ENCODE data around the gene IP6K1.
"Not testable (repeated sequence)": the region's sequence is repeated elsewhere in the genome, so short reads cannot be mapped to it uniquely, and the experiment has no call there.

IP6K1 gene

DNA sequence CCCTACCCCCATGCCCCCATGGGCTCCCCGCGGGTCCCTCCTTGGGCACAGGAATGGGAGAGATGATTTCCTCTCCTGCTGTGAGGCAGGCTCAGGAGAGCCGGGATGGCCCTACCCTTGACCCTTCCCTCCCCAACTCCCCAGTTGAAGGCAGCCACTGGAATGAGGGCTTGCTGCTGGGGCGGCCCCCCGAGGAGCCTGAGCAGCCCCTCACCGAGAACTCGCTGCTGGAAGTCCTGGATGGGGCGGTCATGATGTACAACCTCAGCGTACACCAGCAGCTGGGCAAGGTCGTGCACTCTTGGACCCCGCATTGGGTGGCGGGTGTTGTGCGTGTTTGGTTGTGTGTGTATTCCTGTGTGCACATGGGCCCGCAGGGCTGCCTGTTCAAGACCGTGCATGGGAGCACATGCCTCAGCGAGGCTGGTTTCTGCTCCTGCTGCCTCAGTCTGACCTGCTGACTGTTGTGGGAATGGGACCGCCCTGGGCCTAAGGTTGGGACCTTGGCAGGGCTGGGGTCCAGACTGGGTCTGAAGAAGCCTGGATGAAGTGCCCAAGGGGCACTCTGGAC is 80.9 kb downstream of the IP6K1 start:
- no peak for DNase-seq

DNA sequence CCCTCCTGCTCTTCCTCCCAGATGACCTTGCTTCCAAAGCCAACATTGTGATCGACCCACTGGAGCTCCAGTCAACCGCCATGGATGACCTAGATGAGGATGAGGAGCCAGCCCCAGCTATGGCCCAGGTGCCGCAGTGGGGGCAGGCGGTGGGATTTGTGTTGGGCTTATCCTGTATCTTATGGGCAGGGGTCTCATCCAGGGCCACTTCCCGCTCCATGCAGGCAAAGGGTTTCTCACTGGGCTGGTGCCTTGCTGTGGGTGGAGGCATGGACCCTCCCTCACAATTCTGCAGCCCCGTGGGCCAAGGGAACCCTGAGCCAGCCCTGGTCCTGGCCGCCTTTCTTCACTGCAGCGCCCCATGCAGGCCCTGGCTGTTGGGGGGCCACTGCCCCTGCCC is 81.7 kb downstream of the IP6K1 start:
- no peak for DNase-seq

DNA sequence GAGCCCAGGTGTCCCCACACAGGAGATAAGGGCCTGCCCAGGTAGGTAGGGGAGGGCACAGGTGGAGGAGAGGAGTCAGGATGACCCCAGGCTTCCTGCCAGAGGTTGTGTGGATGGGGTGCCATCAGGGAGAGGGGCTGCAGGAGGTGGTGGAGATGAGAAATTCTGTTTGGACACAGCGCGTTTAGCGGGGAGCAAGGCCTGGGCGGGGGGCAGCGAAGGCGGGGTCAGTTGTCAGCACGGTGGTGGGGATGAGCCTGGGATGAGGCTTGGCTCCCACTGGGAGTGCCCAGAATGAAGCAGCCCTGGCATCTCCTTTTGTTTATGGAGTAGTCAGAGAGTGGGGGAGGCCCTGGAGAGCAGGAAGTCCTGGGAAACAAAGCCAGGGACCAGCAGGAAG is 82.4 kb downstream of the IP6K1 start:
- DNase-seq: no peak

DNA sequence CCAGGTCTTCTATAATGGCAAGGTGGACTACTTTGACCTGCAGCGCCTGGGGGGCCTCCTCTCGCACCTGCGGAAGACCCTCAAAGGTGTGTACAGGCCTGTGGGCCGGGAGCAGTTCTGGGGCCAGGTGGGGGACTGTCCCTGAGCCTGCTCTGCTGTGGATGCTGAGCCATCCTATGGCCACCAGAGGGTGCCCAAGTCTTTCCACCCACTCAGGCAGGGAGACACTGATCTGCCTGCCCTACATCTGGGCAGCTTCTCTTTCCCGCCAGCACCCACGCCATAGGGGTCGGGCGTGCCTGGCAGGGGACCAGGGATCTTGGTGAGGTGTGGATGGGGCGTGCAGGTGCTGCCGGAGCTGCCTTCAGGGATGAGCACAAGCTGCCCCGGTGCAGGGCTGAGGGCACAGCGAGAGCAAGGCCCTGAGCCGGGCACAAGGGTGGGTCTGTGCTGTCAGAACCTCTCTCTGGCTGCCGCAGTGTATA is 82.9 kb downstream of the IP6K1 start:
- DNase-seq: peak; percentile 71

DNA sequence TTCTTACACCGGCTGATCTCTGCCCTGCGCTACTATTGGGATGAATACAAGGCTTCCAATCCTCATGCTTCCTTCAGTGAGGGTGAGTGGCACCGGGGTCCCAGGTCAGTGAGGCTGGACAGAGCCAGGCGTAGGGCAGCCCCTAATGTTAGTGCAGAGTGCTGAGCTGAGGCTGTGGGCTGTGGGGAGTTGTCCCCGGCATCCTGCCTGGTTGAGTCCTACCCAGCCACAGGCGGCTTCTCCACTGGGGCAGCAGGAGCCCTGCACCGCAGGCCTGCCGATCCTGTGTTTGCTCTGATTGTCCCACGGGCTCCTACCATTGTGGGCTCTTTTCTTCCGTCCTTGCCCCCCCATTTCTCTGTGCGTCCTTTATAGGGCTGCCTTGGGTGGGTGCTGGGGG is 83.7 kb downstream of the IP6K1 start:
- no peak for DNase-seq

DNA sequence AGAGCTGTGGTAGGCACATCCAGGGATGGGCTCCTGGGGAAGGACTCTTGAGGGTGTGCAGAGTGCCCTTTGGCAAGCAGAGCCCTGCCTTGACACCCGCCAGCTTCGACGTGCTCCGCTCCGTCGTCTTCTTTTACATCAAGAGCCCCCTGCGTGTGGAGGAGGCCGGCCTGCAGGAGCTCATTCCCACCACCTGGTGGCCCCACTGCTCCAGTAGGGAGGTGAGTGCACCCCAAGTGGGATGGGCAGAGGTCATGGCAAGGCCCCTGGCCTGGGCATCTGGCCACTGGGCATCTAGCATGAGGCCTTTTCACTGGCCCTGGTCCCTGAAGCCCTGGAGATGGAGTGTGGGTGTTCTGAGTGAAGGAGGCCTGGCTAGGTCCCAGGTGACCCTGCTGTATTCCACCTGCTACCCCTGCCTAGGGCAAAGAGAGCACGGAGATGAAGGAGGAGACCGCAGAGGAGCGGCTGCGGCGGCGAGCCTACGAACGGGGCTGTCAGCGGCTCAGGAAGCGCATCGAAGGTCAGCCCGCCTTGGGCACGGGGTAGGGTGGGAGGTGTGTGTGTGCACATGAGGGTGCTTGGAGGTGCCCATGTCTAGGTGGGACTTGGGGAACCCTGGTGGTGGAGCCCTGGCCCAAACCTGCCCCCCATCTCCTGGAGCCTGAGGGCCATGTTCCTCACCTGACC is 84.8 kb downstream of the IP6K1 start:
- no peak for DNase-seq

DNA sequence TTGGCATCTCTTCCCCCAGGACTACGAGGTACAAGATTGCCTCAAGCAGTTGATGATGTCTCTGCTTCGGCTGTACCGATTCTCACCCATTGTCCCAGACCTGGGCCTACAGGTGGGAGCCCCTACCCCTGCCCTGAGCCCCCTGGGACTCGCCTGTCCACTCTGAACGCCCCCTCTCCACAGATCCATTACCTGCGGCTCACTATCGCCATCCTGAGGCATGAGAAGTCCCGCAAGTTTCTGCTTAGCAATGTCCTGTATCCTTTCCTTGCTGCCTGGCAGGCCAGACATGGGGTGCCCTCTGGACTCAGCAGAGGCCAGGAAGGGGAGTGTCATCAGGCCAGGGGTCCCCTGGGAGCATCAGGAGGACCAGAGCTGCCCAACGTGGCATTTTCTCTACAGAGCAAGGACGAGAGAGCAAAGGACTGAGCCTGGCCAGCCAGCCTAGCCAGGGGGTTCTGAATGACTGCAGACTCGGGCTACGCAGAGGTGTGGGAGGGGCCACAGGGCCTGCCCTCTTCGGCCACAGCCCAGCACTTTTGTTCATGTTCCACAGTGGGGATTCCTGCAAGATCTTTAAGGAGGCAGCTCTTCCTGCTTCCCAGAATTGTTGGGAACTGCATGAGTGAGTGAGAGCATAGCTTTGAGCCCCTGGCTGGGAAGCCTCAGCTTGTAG is 85.8 kb downstream of the IP6K1 start:
- DNase-seq: no peak

DNA sequence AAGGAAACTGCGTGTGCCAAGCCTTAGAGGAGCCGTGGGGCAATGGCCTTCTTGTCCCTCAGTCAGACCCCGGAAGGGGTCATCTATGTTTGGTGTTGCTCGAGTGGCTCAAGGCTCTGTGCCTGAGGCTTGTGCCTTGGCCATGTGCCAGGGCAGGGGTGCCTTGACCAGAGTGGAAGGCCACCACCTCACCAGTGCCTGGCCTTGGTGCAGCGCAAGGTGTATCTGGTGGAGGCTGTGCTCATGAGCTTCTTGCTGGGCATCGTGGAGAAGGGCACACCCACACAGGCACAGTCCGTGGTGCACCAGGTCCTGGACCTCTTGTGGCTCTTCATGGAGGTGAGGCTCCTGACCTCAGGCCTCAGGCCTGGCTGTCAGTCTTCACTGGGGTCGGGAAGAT is 86.3 kb downstream of the IP6K1 start:
- DNase-seq: no peak

DNA sequence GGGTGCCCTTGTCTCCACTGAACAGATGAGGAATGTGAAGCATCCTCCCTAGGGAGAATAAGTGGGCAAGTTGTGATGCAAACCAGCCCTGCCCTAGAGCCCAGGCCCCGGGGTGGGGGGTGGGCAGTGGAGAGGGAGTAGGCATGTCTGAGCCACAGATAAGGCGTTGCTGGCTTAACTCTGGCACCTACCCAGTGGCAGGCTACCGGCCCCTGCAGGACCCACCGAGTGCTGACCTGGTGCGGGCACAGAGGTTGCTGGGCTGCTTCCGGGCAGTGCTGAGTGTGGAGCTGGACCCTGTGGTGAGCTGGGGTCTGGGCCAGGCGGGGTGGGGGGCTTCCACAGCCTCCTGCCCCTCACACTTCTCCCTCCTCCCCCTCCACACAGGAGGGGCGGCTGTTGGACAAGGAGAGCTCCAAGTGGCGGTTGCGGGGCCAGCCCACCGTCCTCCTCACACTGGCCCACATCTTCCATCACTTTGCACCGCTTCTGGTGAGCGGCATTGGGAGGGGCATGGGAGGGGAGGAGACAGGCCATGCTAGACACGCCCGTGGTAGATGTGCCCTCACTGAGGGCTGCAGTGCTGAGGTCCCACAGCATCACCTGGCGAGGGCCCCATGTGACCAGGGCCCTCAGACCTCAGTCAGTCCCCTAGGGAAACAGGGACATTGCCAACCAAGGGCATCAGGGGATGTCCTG is 86.9 kb downstream of the IP6K1 start:
- no peak for DNase-seq

DNA sequence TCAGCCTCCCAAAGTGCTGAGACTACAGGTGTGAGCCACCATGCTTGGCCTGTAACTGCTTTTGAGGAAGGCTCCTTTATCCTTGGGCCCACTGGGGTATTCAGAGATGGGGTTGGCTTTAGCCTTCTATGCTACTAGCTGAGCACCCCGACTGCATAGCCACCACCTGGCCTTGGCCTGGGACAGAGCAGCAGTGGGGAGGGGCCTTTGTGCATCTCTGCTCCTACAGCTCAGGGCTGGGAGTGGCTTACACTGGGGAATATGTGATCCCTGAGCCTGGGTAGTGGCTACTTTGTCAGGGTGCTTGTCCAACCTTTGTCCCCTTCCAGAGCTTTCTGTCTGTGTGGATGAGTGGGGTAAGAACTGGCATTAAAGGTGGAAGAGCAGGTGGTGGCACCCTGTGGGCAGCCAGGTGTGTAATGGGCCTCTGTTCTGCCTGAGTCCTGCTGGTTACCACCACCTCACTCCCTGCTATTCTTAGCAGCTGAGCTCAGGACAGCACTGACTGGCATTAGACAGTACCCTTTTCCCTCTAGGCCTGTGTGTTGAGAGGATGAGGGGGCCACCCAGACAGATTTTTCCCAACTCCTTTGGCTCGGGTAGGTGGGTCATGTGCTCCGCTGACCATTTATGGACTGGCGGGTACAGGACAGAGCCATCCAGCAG is 90.9 kb downstream of the IP6K1 start:
- not testable (repeated sequence) for DNase-seq

DNA sequence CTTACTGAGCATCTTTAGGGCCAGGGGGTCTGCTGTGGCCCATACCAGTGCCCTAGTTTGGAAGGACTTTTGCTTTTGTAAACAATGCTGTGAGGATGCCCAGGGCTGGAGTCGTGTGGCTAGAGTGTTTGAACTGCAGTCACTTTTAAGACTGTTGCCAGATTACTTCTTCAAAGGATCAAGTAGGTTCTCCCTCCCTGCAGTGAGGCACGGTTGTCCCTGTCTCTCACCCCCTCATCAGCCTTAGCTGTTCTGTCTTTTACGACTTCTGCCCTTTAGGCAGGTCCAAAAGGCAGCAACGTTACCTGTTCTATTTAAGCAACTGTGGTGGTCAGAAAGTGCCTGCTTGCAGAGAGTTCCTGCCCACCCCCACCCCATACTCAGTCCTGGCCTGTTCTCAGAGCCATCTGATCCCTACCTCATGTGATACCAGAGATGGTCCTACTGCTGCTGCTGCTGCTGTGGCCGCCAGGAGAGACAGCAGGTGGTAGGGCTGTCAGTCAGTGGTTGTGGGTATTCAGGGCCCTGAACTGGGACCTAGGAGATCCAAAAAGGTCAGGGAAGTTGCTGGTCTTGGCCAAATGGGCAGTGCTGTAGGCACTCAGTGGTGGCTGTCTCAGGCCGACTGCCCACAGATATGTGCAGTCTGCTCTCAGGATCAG is 91.8 kb downstream of the IP6K1 start:
- not testable (repeated sequence) for DNase-seq

DNA sequence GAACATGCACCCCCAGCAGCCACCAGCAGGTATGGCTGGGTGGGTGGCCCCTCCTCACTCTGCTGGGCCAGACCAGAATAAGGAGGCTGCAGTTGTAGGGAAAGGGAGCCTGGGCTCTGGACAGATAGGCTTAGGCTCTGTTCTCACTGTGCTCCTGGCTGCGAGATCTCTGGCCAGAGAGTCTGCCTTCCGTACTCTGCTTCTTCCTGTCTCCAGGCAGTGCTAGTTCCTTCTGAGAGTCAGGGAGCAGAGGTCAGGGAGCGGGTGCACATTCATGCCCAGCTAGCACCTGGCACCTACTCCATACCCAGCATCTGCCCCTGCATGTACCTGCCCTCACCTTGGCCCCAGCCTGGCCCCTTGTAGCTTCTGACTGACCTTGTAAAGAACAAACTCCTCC is 94.9 kb downstream of the IP6K1 start:
- not testable (repeated sequence) for DNase-seq

DNA sequence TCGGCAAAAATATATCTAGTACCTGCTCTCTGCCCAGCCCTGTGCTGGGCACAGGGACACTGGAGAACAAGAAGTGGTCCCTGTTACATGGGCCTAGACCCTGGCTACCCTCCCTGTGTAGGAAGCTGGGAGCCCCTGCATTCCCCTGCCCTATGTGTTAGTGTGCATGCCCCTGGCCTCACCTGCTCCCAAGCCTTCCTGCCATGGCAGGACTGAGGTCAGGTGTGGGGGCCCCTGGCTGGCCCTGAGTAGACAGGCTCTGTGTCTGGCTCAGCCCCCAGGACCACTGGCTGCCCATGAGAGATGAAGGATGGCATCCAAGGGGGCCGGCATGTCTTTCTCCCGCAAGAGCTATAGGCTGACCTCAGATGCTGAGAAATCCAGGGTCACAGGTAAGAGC is 95.5 kb downstream of the IP6K1 start:
- DNase-seq: not testable (repeated sequence)

DNA sequence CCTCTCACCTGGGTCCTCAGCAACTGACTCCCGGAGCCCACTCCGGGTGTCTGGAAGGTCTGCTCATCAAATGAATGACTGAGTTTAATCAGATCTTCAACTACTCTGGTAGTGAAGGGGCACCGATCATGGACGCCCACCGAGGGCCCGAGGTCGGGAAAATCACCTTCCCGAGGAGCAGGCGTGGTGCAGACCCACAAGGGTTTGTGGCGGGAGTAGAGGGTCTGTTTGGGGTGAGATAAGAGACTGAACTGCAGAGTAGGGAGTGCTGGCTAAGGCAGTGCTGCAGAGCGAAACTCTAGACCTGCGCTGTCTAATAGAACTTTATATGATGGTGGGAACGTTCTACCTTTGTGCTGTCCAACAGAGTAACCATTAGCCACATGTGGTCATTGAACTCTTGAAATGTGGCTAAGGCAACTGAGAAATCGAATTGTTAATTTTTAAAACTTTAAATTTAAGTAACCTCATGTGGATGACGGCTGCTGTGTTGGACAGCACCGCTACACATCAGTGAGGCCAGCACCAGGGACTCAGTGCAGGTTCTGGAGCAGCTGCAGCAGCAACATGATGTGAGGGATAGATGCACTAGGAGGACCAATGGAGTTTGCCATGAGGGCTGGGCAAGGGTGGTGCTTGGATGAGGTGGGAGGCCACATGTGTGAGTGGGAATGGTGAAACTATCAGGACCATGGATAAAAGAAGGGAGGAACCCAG is 96.3 kb downstream of the IP6K1 start:
- DNase-seq: not testable (repeated sequence)

DNA sequence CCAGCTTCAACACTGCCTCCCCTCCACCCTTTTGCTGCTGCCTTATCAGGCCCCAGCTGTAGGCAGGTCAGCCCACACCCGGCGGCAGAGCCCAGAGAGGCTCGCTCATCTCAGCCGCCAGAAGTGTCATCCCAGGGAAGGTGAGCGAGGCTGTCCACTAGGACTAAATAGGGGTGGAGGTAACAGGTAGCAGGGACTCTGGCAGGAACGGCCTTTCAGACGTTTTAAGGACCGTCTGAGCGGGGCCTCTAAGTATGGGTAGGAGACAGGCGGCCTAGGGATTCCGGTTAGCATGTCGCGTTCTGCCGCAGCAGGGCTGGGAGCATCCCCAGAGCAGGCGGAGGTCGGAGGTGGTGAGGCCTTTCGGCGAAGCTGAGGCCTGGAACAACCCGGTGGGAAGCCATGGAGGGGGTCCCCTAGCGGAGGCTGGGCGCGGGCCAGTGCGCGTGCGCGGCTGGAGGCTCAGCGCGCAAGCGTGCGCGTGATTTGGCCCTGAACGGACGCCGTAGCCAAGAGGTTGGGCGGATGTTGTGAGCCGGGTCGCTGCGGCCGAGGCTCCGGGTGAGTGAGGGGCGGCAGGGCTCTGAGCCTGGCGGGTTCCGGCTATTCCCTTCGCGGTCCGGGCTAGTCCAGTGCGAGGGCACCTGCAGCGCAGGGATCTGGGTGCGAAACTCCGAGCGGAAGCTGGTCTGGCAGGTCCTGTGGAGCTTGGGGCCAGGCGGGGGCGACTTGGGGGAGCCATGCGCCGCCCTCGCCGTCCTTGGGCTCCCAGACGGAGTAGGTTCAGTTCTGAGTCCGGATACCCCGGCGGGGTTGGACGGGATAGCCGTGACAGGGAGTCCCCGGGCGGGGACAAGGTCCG is 97.1 kb downstream of the IP6K1 start, which contains the start of the genes MST1 and RNF123:
Gene MST1 (minus strand): TSS at position 429 of the 862 bp plus-strand sequence. CDS start 783 bp downstream, outside the sequence.
Gene RNF123 (plus strand): TSS at position 512 of the 862 bp plus-strand sequence. CDS start 1,609 bp downstream, outside the sequence.
- peak; percentile 96 for DNase-seq

DNA sequence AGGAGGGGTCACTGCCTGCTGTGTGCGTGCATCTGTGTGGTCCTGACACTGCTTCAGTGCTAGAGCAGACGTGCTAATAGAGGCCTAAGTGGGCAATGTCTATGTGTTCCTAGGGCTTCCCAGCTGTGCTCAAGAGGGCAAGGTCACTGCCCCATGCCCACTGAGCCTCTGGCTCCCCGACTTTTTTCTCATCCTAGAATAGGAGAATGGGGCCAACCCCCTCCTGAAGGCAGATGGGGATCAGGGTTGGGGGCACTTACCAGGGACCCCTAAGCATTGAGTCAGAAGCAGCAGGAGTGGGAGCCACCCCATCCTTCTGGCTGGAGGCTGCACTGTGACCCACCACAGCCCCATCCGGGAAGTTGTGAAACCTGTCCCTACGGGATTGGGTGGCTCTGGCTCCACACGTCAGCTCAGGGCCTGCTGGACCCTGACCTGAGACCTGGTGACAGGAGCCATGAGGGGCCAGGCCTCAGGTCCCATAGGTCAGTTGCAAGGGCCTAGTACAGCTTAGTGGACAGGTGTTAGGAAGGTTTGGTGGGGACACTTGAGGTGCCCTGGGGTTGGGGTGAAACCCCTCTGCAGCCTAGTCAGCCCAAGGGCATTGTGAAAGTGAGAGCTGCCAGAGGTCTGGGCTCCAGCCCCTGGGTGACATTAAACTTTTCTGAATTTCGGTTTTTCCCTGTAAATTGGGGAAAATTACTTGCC is 97.8 kb downstream of the IP6K1 start:
- DNase-seq: peak; percentile 31

DNA sequence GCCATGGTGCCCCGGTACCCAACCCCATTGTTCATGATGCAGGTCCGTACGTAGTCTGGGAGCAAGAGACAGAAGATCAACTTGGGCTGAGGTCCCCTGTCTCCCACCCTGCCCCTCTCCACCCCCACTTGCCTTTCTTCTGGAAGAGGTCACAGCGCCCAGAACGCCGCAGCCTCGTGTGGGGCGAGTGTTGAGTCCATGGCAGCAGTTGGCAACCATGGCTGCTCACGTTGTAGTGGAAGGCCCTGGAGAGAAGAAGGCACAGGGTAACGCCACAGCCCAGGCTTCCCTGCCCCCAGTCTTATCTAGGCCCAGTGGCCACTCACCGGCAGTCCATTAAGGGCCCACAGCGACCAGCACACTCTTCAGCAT is 98.9 kb downstream of the IP6K1 start:
- DNase-seq: not testable (repeated sequence)

DNA sequence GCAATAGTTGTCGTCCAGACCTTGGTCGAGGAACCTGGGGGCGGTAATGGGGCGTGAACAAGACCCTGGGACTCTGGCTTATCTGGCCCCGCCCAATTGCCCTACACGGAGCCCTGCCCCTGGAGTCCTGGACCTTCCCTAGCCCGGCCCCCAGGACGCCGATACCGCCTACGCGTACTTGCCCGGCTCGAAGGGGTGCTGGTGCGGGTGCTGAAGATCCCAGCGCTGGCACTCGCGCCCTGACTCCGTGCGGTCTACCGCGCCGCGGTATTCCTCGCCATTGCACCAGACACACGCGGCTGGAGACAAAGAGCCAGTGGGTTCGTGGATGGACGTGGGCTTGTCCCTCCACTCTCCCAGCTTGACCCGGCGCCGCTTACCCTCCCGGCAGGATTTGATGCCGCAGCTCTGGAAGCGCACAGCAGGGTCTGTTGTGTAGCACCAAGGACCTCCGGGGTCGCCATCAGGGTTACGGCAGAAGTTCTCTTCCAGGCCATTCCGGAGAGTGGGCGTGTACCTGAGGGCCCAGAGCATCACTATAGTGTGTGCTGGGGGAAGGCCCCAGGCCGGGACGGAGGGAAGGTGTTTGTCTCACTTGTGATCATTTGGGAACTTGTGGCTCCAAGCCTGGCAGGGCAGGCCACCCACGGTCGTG is 99.4 kb downstream of the IP6K1 start:
- DNase-seq: peak; percentile 79

DNA sequence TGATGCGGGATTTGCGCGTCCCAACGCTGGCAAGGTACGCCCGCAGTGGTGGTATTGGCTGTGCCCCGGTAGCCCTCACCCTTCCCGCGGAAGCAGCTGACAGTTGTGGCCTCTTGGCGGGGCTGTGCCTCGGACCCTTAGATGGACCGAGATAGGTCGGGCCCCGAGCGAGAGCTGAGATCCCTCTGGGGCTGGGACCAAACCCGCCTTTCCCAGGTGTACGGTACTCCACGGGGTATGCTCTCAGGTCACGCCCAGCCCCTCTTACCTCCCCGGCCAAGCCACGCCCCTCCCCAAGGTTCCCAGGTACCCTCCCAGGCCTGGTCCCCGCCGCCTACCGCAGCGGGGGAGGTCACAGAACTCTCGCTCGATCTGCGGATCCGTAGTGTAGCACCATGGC is 100.0 kb downstream of the IP6K1 start:
- peak; percentile 63 for DNase-seq

Data from retina (tissue), 1 donor.